Effector memory CD8-positive, alpha-beta T cell (primary cell): ENCODE data around the gene UVSSA.
A peak's percentile ranks its signal among the peaks of the same experiment; 100 is the strongest.
"Not testable (repeated sequence)": the region's sequence is repeated elsewhere in the genome, so short reads cannot be mapped to it uniquely, and the experiment has no call there.

ENCODE experiments used
- ATAC-seq: fragments of 150-1000 bp; cut with Tn5 transposase; replicated peaks from 2 replicates; pipeline ENCODE4 v1.10.0; 2021; ENCODE audit warnings: mild to moderate bottlenecking, moderate library complexity
- DNase-seq, 3 experiments: peaks; one replicate each; pipeline ENCODE4 v3.0.0; 2021
- H3K27ac Mint-ChIP-seq, 2 donors: one replicate each; pipeline ENCODE4 v1.8.0; 2022; ENCODE audit warnings: mild to moderate bottlenecking in 2 of 2, mixed read lengths in 2 of 2, moderate library complexity in 2 of 2
- H3K27me3 Mint-ChIP-seq, 2 donors: one replicate each; pipeline ENCODE4 v1.8.0; 2022; ENCODE audit warnings: mixed read lengths in 2 of 2
- H3K36me3 Mint-ChIP-seq: one replicate; pipeline ENCODE4 v1.8.0; 2022; ENCODE audit warnings: mild to moderate bottlenecking, moderate library complexity, mixed read lengths; ENCODE audit not compliant: insufficient read depth
- H3K4me1 Mint-ChIP-seq, 2 donors: one replicate each; pipeline ENCODE4 v1.8.0; 2022; ENCODE audit warnings: low read depth in 2 of 2, mixed read lengths in 2 of 2
- H3K4me3 Mint-ChIP-seq, 2 donors: one replicate each; pipeline ENCODE4 v1.8.0; 2022; ENCODE audit warnings: mild to moderate bottlenecking in 2 of 2, mixed read lengths in 2 of 2, moderate library complexity in 2 of 2
- H3K9me3 Mint-ChIP-seq, 2 donors: one replicate each; pipeline ENCODE4 v1.8.0; 2022; ENCODE audit warnings: mixed read lengths in 2 of 2

UVSSA gene

GRCh38 chr4:1323280-1323634 is 23.8 kb upstream of the UVSSA start:
- ATAC-seq, result no peak
- Mint-ChIP-seq H3K27me3 (no peaks in the 10 kb centered on the region), H3K36me3 (peaks cover 43% of the 10 kb centered on the region), H3K27ac (no peak overlapping the region), H3K4me1 (peaks cover 4 to 5% of the 10 kb centered on the region in 2 donors), H3K4me3 (no peak overlapping the region), H3K9me3 (no peaks in the 10 kb centered on the region)
- DNase-seq, result no peak

- Mint-ChIP-seq H3K9me3 (no peaks in the 10 kb centered on the region), H3K27me3 (no peaks in the 10 kb centered on the region), H3K36me3 (peaks cover 37% of the 10 kb centered on the region), H3K27ac (no peak overlapping the region), H3K4me3 (no peak overlapping the region), H3K4me1 (peaks cover 2 to 4% of the 10 kb centered on the region in 2 donors)
- no peak for ATAC-seq
- no peak for DNase-seq
Observed at GRCh38 chr4:1323635-1324442, 23.2 kb upstream of the UVSSA start.

DNA sequence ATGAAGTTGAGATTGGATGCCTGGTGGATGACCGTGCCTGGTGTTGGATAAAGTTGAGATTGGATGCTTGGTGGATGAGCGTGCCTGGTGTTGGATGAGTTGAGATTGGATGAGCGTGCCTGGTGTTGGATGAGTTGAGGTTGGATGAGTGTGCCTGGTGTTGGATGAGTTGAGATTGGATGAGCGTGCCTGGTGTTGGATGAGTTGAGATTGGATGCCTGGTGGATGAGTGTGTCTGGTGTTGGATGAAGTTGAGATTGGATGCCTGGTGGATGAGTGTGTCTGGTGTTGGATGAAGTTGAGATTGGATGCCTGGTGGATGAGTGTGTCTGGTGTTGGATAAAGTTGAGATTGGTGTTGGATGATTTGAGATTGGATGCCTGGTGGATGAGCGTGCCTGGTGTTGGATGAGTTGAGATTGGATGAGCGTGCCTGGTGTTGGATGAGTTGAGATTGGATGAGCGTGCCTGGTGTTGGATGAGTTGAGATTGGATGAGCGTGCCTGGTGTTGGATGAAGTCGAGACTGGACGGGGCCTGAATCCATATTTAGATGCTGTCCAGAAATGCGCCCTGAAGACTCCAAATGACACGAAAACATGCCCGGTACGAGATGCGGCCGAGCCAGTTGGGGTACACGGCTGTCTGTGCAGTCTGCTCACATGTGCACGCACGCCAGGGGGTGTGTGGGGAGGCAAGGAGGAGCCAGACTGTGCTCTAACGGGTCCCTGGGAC is 22.4 kb upstream of the UVSSA start:
- not testable (repeated sequence) for ATAC-seq, H3K27ac Mint-ChIP-seq, H3K4me3 Mint-ChIP-seq, DNase-seq, H3K27me3 Mint-ChIP-seq, H3K9me3 Mint-ChIP-seq
- Mint-ChIP-seq H3K4me1 (peaks cover 10 to 11% of the 10 kb centered on the region in 2 donors), H3K36me3 (peaks cover 36% of the 10 kb centered on the region)

GRCh38 chr4:1325176-1325480 is 21.9 kb upstream of the UVSSA start:
- Mint-ChIP-seq H3K4me1 (peaks cover 12 to 13% of the 10 kb centered on the region in 2 donors), H3K27me3 (no peaks in the 10 kb centered on the region), H3K27ac (no peak overlapping the region), H3K9me3 (no peaks in the 10 kb centered on the region), H3K36me3 (peaks cover 41% of the 10 kb centered on the region), H3K4me3 (no peak overlapping the region)
- DNase-seq, result no peak
- no peak for ATAC-seq

GRCh38 chr4:1325681-1326635 is 21.1 kb upstream of the UVSSA start:
- Mint-ChIP-seq H3K4me3 (no peak overlapping the region), H3K27ac (peak overlapping the region; percentile 13 to 27), H3K36me3 (peaks cover 49% of the 10 kb centered on the region), H3K27me3 (no peaks in the 10 kb centered on the region), H3K9me3 (no peaks in the 10 kb centered on the region), H3K4me1 (peaks cover 21% of the 10 kb centered on the region in 2 donors)
- DNase-seq (peak in 1 of 3 experiments; percentile 23), ATAC-seq (no peak)

DNA sequence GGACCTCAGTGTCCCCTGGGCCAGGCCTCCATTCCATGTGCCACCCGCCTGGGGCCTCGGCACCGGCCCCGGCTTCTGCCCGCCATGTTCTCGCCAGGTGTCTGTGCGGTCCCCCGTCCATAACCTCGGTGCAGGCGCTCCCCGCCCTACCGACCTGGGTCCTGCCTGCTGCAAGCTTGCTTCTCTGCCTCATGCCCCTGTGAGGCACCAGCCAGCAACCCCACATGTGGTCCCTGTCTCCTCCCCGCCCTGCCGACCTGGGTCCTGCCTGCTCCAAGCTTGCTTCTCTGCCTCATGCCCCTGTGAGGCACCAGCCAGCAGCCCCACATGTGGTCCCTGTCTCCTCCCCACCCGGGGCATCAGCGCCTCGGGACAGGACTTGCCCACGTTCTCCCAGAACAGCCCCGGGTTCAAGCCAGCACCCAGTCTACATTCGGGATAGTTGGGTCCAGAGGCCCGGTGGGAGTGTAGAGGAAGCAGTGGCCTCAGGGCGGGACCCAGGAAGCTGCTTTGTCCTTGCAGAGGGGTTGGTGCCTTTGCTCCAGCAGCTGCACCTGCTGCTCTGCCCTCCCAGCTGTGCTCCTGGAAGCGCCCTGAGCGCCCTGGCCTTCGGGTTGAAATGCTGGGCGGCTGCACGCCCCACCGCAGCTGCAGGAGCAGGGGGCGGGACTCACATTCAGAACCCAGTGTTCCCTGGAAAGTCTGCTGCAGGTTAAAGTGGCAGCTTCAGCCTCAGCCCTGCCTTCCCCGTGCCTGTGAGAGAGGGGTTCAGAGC is 20.1 kb upstream of the UVSSA start:
- no peaks in the 10 kb centered on the region for H3K9me3 Mint-ChIP-seq
- no peak for ATAC-seq
- H3K4me1 Mint-ChIP-seq, result peaks cover 21 to 29% of the 10 kb centered on the region in 2 donors
- DNase-seq, result no peak
- H3K27me3 Mint-ChIP-seq, result no peaks in the 10 kb centered on the region
- peak overlapping the region; percentile 27 to 39 for H3K27ac Mint-ChIP-seq
- H3K4me3 Mint-ChIP-seq, result no peak overlapping the region
- peaks cover 49% of the 10 kb centered on the region for H3K36me3 Mint-ChIP-seq

DNA sequence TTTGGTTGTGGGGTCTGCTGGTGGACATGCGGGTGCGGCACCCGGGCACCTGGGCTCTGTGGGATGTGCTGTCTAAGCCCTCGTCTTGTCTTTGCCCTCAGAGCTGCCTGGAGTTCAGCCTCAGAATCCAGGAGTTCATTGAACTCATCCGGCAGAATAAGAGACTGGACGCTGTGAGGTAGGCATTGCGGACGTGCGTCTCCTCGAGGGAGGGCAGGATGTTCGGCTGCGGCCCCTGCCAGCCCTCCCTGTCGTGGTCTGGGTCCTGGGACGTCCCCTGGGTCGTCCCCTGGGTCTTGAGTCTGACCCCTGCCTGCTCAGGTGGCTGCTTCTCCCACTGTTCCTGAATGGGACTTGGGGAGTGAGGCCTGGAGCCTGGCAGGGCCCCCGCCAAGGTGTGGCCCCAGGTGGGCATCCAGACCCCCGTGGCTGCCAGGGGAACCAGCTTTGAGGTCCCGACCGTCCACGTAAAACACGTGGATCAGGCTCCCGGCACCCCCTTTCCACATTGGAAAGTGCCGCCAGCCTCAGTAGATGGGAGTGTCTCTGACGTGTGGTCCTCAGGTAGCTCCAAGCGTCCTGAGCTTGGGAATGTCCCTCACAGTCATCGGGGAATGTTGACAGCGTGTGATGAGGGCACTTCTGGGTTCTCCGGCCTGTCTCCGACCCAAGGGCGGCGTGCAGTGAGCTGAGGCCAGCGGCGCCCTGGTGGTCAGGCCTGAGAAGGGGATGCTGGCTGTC is 19.3 kb upstream of the UVSSA start:
- H3K9me3 Mint-ChIP-seq, result no peaks in the 10 kb centered on the region
- DNase-seq, result no peak
- no peak for ATAC-seq
- no peak overlapping the region for H3K4me3 Mint-ChIP-seq
- H3K36me3 Mint-ChIP-seq, result peaks cover 48% of the 10 kb centered on the region
- no peaks in the 10 kb centered on the region for H3K27me3 Mint-ChIP-seq
- peak overlapping the region in 1 of 2 donors; percentile 39 for H3K27ac Mint-ChIP-seq
- H3K4me1 Mint-ChIP-seq, result peaks cover 21 to 31% of the 10 kb centered on the region in 2 donors

- no peak for DNase-seq
- Mint-ChIP-seq H3K27me3 (no peaks in the 10 kb centered on the region), H3K4me1 (peaks cover 21 to 31% of the 10 kb centered on the region in 2 donors), H3K4me3 (peak overlapping the region in 1 of 2 donors; percentile 87), H3K9me3 (no peaks in the 10 kb centered on the region), H3K36me3 (peaks cover 52% of the 10 kb centered on the region), H3K27ac (peak overlapping the region; percentile 93 to 98)
- ATAC-seq, result no peak
Observed at GRCh38 chr4:1328267-1329155, 18.5 kb upstream of the UVSSA start.

DNA sequence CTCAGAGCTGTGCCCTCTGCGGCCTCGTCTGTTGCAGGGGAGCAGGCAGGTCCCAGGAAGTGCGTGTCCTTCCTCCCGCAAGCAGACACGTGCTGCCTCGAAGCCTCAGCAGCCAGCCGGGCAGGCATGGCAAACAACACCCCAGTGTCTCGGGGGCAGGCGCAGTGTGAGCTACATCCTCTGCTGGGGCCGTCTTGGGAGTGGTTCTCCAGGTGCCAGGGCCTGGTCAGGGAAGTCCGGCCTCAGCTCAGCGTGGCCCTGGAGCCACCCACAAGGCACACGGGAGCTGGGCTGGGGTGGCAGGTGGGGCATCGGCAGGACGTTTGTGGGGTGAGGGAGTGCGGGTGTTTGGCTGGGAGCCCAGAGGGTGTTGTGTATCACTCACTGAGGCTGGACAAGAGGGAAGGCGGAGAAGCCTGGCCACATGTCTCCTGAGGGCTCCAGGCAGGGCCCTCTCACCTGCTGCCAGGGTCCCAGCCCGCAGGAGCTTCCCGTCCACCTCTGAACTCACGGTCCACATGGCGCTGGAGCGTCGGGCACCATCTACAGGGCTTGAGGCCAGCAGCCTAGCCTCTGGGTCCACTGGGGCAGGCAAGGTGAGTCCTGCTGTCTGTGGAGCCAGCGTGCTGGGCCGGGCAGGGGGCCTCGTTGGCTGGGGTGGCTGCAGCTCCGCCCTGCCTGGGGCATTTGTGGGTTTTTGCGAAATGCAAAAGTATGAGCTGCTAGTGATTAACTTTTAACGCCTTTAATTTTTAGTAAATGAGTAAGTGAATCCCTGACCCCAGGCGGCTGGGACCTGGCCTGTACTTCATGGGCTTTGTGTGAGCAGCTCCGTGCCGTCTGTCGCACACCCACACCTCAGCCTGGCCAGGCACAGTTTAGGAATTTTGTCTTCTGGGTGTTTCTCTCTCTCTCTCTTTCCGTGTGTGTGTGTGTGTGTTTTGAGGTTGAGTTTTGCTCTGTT is 17.3 kb upstream of the UVSSA start:
- no peaks in the 10 kb centered on the region for H3K9me3 Mint-ChIP-seq
- peak overlapping the region; percentile 93 to 98 for H3K27ac Mint-ChIP-seq
- ATAC-seq, result peak; percentile 64
- DNase-seq, result peak; percentile 29 to 63 (median 61)
- no peaks in the 10 kb centered on the region for H3K27me3 Mint-ChIP-seq
- H3K4me1 Mint-ChIP-seq, result peaks cover 23 to 35% of the 10 kb centered on the region in 2 donors
- peak overlapping the region; percentile 53 to 87 for H3K4me3 Mint-ChIP-seq
- peaks cover 53% of the 10 kb centered on the region for H3K36me3 Mint-ChIP-seq

- H3K4me1 Mint-ChIP-seq, result peaks cover 29 to 39% of the 10 kb centered on the region in 2 donors
- H3K27ac Mint-ChIP-seq, result peak overlapping the region; percentile 93 to 98
- DNase-seq (peak; percentile 48 to 69 (median 63)), ATAC-seq (peak; percentile 73)
- H3K4me3 Mint-ChIP-seq, result peak overlapping the region; percentile 68 to 87
- H3K27me3 Mint-ChIP-seq, result no peaks in the 10 kb centered on the region
- H3K36me3 Mint-ChIP-seq, result peaks cover 55% of the 10 kb centered on the region
- no peaks in the 10 kb centered on the region for H3K9me3 Mint-ChIP-seq
Observed at GRCh38 chr4:1330761-1331590, 16.0 kb upstream of the UVSSA start.
